ENCODE data around the gene CENPX. TPM values are rescaled to one million over a fixed set of nuclear protein-coding genes. Genes with fewer than 3 reads are reported as not detected.
A peak's percentile ranks its signal among the peaks of the same experiment; 100 is the strongest.

CENPX gene
- total and polyA plus RNA-seq, 2 of the 13 experiments (the other 11 are each of a cell fraction or from before 2014, with no cell fraction given), result 92.7 to 170 TPM

DNA sequence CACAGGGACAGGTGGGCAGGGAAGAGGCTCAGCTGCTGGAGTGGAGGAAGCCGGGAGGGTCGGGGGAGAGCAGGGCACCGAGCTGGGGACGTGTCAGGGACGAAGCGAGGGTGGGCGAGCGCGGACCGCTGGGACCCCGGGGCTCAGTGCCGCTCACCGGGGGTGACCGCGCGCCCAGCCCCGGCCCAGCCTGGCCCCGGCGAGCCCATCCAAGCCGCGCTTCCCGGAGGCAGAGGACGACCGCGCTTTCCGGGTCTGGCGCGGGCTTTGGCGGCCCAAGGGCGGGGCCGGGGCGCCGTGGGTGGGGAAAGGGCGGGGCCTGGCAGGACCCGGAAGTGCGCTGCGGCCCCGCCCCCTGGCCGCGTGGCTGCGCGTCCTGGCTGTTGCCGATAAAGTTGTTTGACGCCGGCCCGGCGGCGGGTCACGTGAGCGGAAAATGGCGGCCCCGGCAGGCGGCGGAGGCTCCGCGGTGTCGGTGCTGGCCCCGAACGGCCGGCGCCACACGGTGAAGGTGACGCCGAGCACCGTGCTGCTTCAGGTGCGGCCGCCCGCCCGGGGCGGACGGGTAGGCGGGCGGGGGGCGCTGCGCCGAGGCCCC, 45.4 kb downstream of the CENPX start, which contains the start of gene ASPSCR1 (continued):
- TF ChIP-seq CEBPG (CRISPR knock-in tag; IDR thresholded peaks at IDR 0.05), result no peak
- no peak for TF ChIP-seq TRIM22 (IDR thresholded peaks at IDR 0.05)
- 0 out of 2 replicates have a peak, but pooled peaks have one; percentile 43 for TF ChIP-seq ATF6 (CRISPR knock-in tag; conservative IDR thresholded peaks at IDR 0.05)
- TF ChIP-seq ZNF530 (CRISPR knock-in tag; IDR thresholded peaks at IDR 0.05; ENCODE audit: low read depth), result no peak
- TF ChIP-seq SMYD3 (CRISPR knock-in tag; IDR thresholded peaks at IDR 0.05), result peak; percentile 95
- no peak for TF ChIP-seq SATB2 (CRISPR knock-in tag; IDR thresholded peaks at IDR 0.05)
- peak; percentile 10 for TF ChIP-seq TEAD3 (CRISPR knock-in tag; optimal IDR thresholded peaks at IDR 0.05; ENCODE audit: borderline replicate concordance)
- no peak for TF ChIP-seq ZFP1 (CRISPR knock-in tag; IDR thresholded peaks at IDR 0.05)
- TF ChIP-seq ETV5 (CRISPR knock-in tag; IDR thresholded peaks at IDR 0.05; ENCODE audit: borderline replicate concordance), result peak; percentile 59; the same call in 1 of the 2 replicates
- TF ChIP-seq ARID3A (IDR thresholded peaks at IDR 0.05; ENCODE audit: low read depth, low read length), result no peak
- peak; percentile 48 for TF ChIP-seq ATF7-NPFF (CRISPR knock-in tag; IDR thresholded peaks at IDR 0.05; ENCODE audit: low read depth)
- TF ChIP-seq ZFP36 (IDR thresholded peaks at IDR 0.05; ENCODE audit: borderline replicate concordance, low read depth, low read length, partially characterized antibody), result no peak

Data from HepG2 (cell line).